ENCODE measurements around the gene DLG1. TPM values are rescaled to one million over a fixed set of nuclear protein-coding genes. Genes with fewer than 3 reads are reported as not detected.

Gene DLG1
- total and polyA plus RNA-seq, 8 donors, result 17.9 to 173 (median 92.9) TPM

GRCh38 chr3:197124713-197125112, 173.7 kb downstream of the DLG1 start:
- TF ChIP-seq CTCF (IDR thresholded peaks at IDR 0.05) (no peak), EP300 (IDR thresholded peaks at IDR 0.05) (no peak), POLR2A (IDR thresholded peaks at IDR 0.05) (no peak), POLR2AphosphoS5 (IDR thresholded peaks at IDR 0.05) (no peak)
- Histone ChIP-seq H3K27ac (no peak overlapping the region), H3K4me3 (no peak overlapping the region), H3K36me3 (peaks cover 7 to 45% (median 45%) of the 10 kb centered on the region in 4 donors), H3K9me3 (no peaks in the 10 kb centered on the region), H3K27me3 (no peaks in the 10 kb centered on the region), H3K4me1 (no peaks in the 10 kb centered on the region)
- no peak for DNase-seq
- intact Hi-C loops (cut with DNase I; ENCODE audit: low total_unique reads), result no loop called here
- 74 to 83% (median 79%) methylated on average over 6 of the region's 6 CpGs for WGBS, 5 donors

GRCh38 chr3:197122394-197122793, 176.0 kb downstream of the DLG1 start:
- 45 to 79% (median 48%) methylated on average over 2 of the region's 2 CpGs for WGBS, 5 donors
- no peak overlapping the region for H3K4me3 ChIP-seq
- DNase-seq, result no peak
- H3K9me3 ChIP-seq, result no peaks in the 10 kb centered on the region
- no peaks in the 10 kb centered on the region for H3K4me1 ChIP-seq
- TF ChIP-seq POLR2A (IDR thresholded peaks at IDR 0.05) (no peak), EP300 (IDR thresholded peaks at IDR 0.05) (no peak), CTCF (IDR thresholded peaks at IDR 0.05) (no peak), POLR2AphosphoS5 (IDR thresholded peaks at IDR 0.05) (no peak)
- no peaks in the 10 kb centered on the region for H3K27me3 ChIP-seq
- H3K36me3 ChIP-seq, result peaks cover 5 to 36% (median 26%) of the 10 kb centered on the region in 4 donors
- no peak overlapping the region for H3K27ac ChIP-seq
- intact Hi-C loops (cut with DNase I; ENCODE audit: low total_unique reads), result no loop called here

GRCh38 chr3:197117114-197117513, 181.3 kb downstream of the DLG1 start:
- WGBS, 5 donors, result 65 to 71% (median 69%) methylated on average over 2 of the region's 2 CpGs
- H3K9me3 ChIP-seq, result no peaks in the 10 kb centered on the region
- DNase-seq, result peak in 1 of 2 donors; percentile 36
- peaks cover 5 to 39% (median 19%) of the 10 kb centered on the region in 4 donors for H3K36me3 ChIP-seq
- intact Hi-C loops (cut with DNase I; ENCODE audit: low total_unique reads), result no loop called here
- no peak overlapping the region for H3K4me3 ChIP-seq
- no peak overlapping the region for H3K27ac ChIP-seq
- TF ChIP-seq EP300 (IDR thresholded peaks at IDR 0.05) (no peak), CTCF (IDR thresholded peaks at IDR 0.05) (no peak)
- H3K4me1 ChIP-seq, result no peaks in the 10 kb centered on the region
- H3K27me3 ChIP-seq, result no peaks in the 10 kb centered on the region

- intact Hi-C loops (cut with DNase I; ENCODE audit: low total_unique reads), result no loop called here
- 95 to 99% (median 96%) methylated on average over 3 of the region's 3 CpGs for WGBS, 5 donors
- no peak for TF ChIP-seq EP300 (IDR thresholded peaks at IDR 0.05)
- TF ChIP-seq CTCF (IDR thresholded peaks at IDR 0.05), result no peak
- no peak for TF ChIP-seq POLR2AphosphoS5 (IDR thresholded peaks at IDR 0.05)
- TF ChIP-seq POLR2A (IDR thresholded peaks at IDR 0.05), result no peak
- no peak for DNase-seq
- Histone ChIP-seq H3K9me3 (no peaks in the 10 kb centered on the region), H3K4me3 (no peak overlapping the region), H3K36me3 (peaks cover 5 to 63% (median 32%) of the 10 kb centered on the region in 4 donors), H3K27ac (no peak overlapping the region), H3K4me1 (no peaks in the 10 kb centered on the region), H3K27me3 (no peaks in the 10 kb centered on the region)
Measured at GRCh38 chr3:197114007-197114406, 184.4 kb downstream of the DLG1 start.

Data from stomach (tissue), 9 donors.